Daoy (cell line): Measurements from ENCODE around the gene NTRK3. TPM values are rescaled to one million over a fixed set of nuclear protein-coding genes. Genes with fewer than 3 reads are reported as not detected.

Experiments
- DNase-seq: peaks from one replicate; pipeline ENCODE4 v3.0.0-alpha.2; 2015; ENCODE audit warnings: low read depth
- total RNA-seq: library from RNA; depleted of rRNA; stranded (reverse); fragments of >200 nt; shearing (Covaris generic); gene quantifications from 2 replicates; pipeline ENCODE4 v1.2.3, GENCODE V29; 2014

The NTRK3 gene
- total RNA-seq, 1 experiment from 2014 or later, result 0.80 TPM

DNA sequence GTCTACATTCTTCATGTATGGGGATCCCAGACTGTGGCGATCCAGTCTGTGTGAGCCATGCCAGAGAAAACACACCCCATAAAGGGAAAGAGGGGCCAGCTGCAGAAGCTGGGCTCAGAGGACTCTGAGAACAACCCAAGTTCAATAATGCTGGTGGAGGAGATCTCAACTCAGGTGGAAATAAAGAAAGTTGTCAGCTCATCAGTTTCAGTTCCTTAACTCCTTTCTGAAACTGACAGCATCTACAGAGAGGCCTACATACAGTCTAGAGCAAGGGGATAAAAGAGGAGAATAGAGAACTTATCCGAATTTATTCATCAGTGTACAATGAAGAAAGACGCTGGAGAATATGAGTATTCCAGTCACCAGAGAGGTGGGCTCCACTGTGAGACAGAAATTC, 77.0 kb downstream of the NTRK3 start:
- DNase-seq, result no peak

DNA sequence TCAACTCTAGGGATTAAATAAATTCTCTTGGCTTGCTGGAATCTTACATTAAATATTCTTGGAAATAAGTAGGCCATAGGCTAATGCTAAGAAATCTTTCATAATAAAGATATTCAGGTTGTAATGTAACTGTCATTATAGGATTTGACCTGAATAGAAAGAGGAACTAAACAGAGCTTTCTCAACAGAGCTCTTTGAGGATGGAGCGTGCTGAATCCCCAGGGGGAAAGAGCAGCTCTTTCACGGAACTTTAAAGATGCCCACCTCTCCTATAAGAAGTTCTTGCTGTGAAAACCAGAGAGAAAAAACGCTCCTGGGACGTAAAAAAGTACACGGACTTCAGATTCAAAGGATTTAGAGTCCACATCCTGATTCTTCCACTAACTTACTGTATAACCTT, 77.9 kb downstream of the NTRK3 start:
- DNase-seq, result no peak

DNA sequence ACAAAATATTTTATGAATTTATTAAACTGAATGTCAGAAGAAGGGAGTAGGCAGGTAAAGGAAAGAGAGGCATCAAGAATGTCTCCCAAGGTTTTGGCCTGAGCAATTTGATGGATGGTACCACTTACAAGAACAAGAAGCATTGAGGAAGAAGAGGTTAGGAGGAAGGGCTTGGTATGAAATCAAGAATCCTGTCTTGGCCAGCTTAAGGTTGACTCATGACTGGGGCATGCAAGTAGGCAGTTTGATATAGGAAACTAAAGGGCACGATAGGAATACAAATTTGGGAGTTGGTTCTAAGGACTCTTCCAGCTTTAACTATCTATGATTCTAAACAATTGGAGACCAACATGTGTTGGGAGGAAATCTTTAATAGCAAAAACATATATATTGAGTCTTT, 79.1 kb downstream of the NTRK3 start:
- no peak for DNase-seq

DNA sequence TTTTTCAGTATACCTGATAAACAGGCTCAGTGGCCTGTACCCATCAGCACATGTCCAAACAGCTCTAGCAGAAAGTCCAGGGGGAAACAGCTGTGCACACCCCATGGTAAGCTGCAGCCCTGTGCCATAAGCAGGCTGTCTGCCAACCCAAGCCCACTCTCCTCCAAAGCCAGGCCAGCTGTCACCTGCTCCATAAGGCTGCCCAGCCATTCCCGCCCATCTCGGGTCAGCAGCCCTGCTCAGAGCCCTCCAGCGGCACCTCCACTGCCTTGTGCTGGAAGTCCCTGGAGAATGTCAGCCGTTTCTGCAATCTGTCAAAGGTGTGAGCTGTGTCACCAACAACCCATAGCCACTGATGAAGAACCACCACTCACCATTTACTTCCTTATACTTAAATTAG, 82.0 kb downstream of the NTRK3 start:
- DNase-seq, result no peak

- peak; percentile 7 for DNase-seq
Observed at GRCh38 chr15:88166082-88166993, 90.2 kb downstream of the NTRK3 start.

GRCh38 chr15:88161636-88162035, 94.9 kb downstream of the NTRK3 start:
- DNase-seq, result no peak

DNA sequence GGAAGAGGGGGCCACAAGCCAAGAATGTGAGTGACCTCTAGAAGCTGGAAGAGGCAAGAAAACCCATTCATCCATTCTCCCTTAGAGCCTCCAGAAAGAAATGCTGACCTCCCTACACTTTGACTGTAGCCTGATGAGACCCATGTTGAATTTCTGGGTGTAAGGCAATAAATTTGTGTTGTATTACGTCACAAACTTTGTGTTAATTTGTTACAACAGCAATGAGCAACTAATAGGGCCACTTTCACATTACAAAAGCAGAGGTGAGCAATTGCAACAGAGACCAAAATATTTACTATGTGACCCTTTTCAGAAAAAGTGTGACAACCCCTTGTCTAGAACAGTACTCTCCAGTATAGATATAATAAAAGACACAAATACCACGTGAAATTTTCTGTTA, 101.2 kb downstream of the NTRK3 start:
- DNase-seq, result no peak

DNA sequence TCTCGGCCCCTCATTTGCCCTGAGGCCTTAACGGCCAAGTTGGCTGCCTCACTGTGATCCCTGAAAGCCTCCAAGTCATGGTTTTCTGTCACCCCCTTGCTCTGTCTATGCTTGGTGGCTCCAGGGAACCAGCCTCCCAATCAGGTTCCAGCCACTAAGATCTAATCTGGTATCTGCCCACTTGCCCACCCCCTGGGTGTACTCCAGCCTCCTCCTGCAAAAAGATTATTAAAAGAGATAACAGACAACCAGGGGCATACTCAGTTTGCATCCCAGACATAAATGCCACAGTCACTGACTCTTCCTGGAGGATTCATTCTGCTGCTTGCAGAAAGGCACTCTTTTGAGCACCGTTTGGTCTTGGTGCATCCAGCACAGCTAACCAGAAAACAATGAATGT, 103.9 kb downstream of the NTRK3 start:
- DNase-seq, result no peak

DNA sequence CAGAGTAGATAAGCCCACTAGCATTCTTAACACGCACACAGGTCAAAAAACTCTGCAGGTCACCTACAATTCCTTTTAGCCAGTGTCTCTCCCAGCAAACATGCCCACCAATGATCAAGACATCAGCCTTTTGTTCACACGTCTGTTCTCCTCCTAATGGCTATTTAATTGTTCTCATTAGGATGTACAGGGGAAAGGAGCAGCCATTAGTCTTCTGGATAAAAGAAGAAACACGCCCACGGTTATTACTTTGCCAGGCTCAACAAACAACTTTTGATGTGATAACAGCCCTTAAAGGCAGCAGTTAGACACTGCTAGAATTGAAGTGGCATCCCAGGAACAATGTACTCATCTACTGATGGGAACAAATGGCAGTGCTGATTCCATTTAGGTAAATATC, 108.8 kb downstream of the NTRK3 start:
- no peak for DNase-seq

- DNase-seq, result no peak
Observed at GRCh38 chr15:88144921-88145653, 111.5 kb downstream of the NTRK3 start.

DNA sequence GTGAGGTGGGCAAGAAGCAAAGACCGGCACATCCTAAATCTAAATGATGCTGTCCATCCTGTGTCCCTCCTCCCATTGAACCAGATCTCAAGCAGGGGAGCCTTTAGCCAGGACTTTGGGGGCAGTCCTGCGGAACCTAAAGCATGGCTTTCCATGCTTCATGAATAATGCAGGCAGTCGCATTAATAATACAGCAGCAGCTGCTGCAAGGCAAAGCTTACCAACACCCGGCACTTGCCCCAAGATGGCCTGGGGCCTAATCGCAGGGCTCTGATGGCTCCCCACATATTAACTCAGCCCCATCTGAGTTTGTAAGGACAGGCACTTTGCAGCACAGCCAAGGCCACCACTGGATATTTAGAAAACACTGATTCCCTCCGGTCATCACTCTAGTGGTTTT, 114.4 kb downstream of the NTRK3 start:
- no peak for DNase-seq

DNA sequence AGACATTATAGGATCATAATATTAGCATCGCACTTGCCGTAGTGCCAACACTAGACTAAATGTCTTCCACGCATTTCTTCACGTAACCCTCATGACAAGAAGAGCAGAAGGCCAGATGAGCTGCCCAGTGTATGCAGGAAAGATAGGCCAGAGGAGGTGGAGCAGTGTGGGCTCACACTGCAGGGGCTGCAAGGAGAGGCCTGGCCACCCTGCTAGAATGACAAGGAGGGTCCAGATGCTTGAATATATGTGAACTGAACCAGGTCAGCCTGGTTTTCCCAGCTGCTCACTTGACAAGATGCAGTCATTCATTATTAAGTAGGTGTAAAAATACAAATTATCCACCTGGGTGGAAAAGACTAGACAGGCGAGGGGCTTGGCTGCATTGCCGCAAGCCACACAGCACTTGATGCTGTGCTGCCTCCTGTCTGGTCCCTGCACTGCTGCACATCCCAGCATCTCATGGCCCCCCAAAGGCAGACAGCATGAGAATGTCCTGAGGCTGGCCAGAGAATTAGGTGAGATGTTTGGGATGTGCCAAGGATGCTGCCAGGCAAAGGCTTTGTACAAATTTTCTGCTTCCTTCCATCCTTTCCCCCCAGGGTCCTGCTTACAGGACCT, 115.2 kb downstream of the NTRK3 start:
- no peak for DNase-seq

DNA sequence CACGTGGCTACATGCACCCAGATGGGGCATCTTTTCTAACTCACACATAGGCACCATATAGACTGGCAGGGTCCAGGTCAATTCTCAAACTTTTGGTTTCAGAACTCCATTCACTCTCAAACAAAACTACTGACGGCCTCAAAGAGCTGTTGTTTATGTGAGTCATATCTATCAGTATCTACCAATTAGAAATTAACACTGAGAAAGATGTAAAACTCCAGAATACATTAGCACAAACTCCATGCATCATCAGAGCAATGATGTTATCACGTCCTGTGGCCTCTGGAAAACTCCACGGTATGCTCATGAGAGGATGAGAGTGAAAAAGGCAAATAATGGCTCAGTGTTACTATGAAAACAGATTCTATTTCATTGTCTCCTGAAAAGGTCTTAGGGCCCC, 116.1 kb downstream of the NTRK3 start:
- DNase-seq, result no peak

GRCh38 chr15:88139936-88140335, 116.6 kb downstream of the NTRK3 start:
- DNase-seq, result no peak

DNA sequence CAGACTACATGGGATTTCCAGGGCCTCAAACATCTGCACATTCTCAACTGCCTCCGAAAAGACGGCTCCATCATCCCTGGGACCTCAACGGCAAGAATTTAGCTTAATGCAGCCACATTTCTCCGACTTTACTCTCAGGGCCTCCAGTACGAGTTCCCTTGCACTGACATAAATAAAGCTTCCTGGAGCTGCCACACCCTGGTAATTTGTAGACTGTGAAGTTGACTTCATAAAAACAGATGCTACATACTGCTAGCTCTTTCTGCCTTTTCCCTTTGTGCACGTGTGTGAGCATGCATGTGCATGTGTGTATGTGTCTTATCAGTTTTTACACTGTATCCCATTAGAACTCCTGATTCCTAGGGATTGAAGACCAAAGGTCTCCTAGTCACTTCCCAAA, 122.7 kb downstream of the NTRK3 start:
- DNase-seq, result no peak

DNA sequence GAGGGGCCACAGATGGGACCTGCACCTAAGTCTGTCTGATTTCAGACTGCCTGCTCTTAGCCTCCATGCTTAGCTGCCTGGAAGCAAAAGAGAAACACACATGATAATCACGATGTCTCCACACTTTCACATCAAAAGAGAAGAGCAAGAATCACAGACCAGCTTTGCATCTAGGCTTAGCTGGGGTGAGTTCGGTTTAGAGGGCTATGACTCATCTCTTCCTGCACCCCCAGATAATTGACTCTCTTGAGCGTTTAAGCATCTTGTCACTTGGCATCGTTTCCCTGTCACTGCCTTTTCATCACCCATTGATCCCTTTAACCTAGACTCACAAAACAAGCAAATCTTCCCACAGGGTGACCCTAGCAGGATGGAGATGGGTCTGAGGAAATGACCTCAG, 124.0 kb downstream of the NTRK3 start:
- no peak for DNase-seq

DNA sequence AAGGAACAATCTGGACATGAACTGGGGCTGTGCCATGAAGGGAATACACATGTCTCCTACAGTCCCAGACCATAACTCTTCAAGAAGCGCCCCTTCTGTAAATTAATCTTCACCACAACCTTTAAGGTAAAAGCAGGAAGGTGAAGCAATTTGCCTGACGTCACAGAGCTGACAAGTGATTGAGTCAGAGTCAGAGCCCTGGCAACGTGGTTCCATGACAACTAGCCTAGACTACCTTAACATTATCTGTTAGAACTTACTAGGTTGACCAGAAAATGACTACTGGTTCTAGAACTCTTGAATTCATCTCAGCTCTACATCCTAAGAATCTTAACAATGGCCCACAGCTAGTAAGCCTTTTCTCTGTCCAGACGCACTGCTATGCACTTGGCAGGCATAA, 124.6 kb downstream of the NTRK3 start:
- no peak for DNase-seq

- no peak for DNase-seq
Observed at GRCh38 chr15:88127432-88127790, 129.1 kb downstream of the NTRK3 start.

DNA sequence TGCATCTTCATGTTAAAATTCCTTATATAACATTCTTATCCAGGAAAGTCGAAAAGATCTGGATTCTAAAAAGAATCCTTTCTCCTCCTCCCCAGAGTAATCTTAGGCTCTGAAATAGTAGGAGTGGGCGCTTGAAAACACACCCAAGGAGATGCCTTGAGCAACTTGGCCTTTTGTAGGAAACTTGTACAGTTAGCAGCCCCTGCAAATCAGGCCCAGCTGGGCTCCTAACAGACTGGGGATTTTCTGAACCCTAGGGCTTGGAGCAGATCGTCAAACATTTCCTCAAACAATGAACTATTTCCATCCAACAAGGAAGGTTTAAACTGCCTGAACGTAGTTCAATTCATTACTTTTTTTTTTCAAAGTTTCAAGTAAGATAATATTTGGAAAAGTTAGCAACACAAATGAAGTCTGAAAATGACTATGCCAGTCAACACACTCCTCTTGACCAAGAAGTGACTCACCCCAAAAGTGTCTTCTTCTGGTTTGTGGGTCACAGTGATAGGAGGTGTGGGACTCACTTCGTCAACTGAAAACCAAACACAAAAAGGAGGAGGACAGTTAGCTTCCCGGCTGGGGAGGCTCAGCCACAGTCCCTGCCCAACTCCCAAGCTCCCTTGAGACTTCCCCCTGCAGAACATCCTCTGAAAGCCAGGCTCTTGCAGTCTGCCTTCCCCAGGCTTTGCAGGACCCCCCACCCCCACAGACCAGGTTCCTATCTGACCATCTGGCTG, 129.7 kb downstream of the NTRK3 start:
- DNase-seq, result no peak

GRCh38 chr15:88125576-88125975, 131.0 kb downstream of the NTRK3 start:
- no peak for DNase-seq

DNA sequence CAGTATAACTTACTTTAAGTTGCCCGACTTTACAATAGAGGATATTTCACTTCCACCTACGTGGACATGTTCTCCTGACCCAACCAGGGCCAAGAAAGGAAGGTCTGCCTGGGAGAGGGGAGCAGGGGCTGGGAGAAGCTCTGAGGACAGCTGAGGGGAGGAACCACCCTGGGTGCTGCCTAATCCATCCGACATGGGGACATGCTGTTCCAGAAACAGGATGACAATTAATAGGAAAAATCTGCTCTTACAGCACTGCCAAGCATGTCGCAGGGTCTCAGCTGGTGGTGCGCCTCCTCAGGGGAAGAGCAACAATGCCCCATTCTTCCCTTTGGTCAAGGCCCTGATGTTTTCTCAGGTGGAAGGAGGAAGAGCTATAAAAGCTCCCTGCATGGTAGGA, 132.3 kb downstream of the NTRK3 start:
- DNase-seq, result no peak

DNA sequence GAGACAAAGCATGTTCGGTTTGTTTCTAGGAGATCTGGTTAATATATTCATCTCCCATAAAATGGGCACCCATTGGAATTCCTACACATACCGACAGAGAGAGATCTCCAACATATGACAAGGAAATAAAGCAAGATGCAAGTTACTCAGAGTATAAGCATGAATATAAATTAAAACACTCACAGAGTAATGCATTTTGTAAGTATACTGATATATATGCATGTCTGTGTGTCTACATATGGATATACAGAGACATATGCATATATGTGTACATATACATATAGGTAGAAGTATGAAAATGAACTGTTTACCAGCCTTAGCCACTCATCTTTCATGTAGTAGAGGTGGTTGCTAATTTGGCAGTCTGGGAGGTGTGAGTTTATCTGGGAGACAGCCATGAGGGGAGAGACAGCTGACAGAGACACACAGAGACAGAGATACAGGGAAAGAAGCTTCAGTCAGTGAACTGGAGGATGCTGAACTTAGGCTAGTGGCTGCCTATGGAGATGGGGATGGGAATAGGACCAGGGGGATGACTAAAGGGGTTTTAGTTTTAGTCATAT, 134.5 kb downstream of the NTRK3 start:
- no peak for DNase-seq
